Osteoblast (primary cell): ENCODE measurements around the gene TSPAN3. TPM values are rescaled to one million over a fixed set of nuclear protein-coding genes. Genes with fewer than 3 reads are reported as not detected.
A peak's percentile ranks its signal among the peaks of the same experiment; 100 is the strongest.

Source experiments
- DNase-seq: peaks from one replicate; pipeline ENCODE4 v3.0.0; 2011; ENCODE audit warnings: low spot score, mixed read lengths; ENCODE audit not compliant: insufficient read length; ENCODE audit errors: missing footprints
- H2AFZ ChIP-seq: 2 replicates; pipeline ENCODE4 v1.6.0; 2011; ENCODE audit warnings: mild to moderate bottlenecking, low read length
- H3K27ac ChIP-seq: 2 replicates; pipeline ENCODE4 v1.5.1; 2011; ENCODE audit warnings: mild to moderate bottlenecking, low read depth, low read length, moderate library complexity
- H3K27me3 ChIP-seq: 2 replicates; pipeline ENCODE4 v1.6.0; 2012; ENCODE audit warnings: mild to moderate bottlenecking, control low read depth, inconsistent platforms, low read length, moderate library complexity; ENCODE audit not compliant: insufficient read depth
- H3K36me3 ChIP-seq: 2 replicates; pipeline ENCODE4 v1.5.1; 2011; ENCODE audit warnings: mild to moderate bottlenecking, low read length, control low read depth, moderate library complexity; ENCODE audit not compliant: insufficient read depth
- H3K4me1 ChIP-seq: 2 replicates; pipeline ENCODE4 v1.5.1; 2011; ENCODE audit warnings: mild to moderate bottlenecking, low read length, control low read depth, moderate library complexity; ENCODE audit not compliant: insufficient read depth
- H3K4me2 ChIP-seq: 2 replicates; pipeline ENCODE4 v1.6.0; 2011; ENCODE audit warnings: mild to moderate bottlenecking, low read length; ENCODE audit not compliant: insufficient read depth
- H3K4me3 ChIP-seq: fragments of 200-600 bp; sonication (generic); 3 replicates; pipeline ENCODE4 v1.5.1; 2012; ENCODE audit warnings: mild to moderate bottlenecking, low read length, inconsistent platforms; ENCODE audit not compliant: insufficient read depth
- H3K79me2 ChIP-seq: 2 replicates; pipeline ENCODE4 v1.6.0; 2012; ENCODE audit warnings: mild to moderate bottlenecking, low read length, control low read depth, inconsistent platforms; ENCODE audit not compliant: insufficient read depth
- H3K9me3 ChIP-seq: 2 replicates; pipeline ENCODE4 v1.5.1; 2011; ENCODE audit warnings: low read depth, low read length, control low read depth
- H4K20me1 ChIP-seq: 2 replicates; pipeline ENCODE4 v1.6.0; 2012; ENCODE audit warnings: mild to moderate bottlenecking, low read length, control low read depth; ENCODE audit not compliant: insufficient read depth
- total RNA-seq: library from RNA; depleted of rRNA; stranded (reverse); fragments of >200 nt; gene quantifications from 2 replicates; pipeline ENCODE4 v1.2.3, GENCODE V29; 2012
- TF ChIP-seq, protein P1 (sequence below): IDR thresholded peaks from 2 replicates; pipeline ENCODE4 v1.5.1; 2011; ENCODE audit warnings: mild to moderate bottlenecking, low read depth, low read length, moderate library complexity; ENCODE audit errors: extremely low read depth

The TSPAN3 gene
- total RNA-seq, 1 donor, result 235 TPM

DNA sequence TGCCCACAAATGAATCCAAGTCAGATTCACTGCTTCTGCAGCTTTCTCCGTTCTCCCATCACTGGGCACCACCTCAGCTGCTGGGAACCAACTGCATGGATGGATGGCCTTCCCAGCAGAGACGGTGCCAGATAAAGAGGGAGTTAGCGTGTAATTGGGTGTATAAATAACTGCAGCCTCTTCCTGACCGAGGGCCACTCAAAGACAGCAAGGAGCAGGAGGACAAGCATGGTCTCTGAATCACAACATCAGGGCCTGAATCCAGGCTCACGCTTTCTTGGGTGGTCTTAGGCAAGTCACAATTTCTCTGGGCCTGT is 31.7 kb downstream of the TSPAN3 start:
- Histone ChIP-seq H3K4me1 (peaks cover 7% of the 10 kb centered on the region), H4K20me1 (no peaks in the 10 kb centered on the region), H3K4me2 (no peak overlapping the region), H3K36me3 (peaks cover 14% of the 10 kb centered on the region), H3K9me3 (no peaks in the 10 kb centered on the region), H2AFZ (no peak overlapping the region), H3K4me3 (no peak overlapping the region), H3K27me3 (no peaks in the 10 kb centered on the region), H3K27ac (no peak overlapping the region), H3K79me2 (no peaks in the 10 kb centered on the region)
- TF ChIP-seq, protein P1, sequence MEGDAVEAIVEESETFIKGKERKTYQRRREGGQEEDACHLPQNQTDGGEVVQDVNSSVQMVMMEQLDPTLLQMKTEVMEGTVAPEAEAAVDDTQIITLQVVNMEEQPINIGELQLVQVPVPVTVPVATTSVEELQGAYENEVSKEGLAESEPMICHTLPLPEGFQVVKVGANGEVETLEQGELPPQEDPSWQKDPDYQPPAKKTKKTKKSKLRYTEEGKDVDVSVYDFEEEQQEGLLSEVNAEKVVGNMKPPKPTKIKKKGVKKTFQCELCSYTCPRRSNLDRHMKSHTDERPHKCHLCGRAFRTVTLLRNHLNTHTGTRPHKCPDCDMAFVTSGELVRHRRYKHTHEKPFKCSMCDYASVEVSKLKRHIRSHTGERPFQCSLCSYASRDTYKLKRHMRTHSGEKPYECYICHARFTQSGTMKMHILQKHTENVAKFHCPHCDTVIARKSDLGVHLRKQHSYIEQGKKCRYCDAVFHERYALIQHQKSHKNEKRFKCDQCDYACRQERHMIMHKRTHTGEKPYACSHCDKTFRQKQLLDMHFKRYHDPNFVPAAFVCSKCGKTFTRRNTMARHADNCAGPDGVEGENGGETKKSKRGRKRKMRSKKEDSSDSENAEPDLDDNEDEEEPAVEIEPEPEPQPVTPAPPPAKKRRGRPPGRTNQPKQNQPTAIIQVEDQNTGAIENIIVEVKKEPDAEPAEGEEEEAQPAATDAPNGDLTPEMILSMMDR, result no peak
- DNase-seq, result no peak

DNA sequence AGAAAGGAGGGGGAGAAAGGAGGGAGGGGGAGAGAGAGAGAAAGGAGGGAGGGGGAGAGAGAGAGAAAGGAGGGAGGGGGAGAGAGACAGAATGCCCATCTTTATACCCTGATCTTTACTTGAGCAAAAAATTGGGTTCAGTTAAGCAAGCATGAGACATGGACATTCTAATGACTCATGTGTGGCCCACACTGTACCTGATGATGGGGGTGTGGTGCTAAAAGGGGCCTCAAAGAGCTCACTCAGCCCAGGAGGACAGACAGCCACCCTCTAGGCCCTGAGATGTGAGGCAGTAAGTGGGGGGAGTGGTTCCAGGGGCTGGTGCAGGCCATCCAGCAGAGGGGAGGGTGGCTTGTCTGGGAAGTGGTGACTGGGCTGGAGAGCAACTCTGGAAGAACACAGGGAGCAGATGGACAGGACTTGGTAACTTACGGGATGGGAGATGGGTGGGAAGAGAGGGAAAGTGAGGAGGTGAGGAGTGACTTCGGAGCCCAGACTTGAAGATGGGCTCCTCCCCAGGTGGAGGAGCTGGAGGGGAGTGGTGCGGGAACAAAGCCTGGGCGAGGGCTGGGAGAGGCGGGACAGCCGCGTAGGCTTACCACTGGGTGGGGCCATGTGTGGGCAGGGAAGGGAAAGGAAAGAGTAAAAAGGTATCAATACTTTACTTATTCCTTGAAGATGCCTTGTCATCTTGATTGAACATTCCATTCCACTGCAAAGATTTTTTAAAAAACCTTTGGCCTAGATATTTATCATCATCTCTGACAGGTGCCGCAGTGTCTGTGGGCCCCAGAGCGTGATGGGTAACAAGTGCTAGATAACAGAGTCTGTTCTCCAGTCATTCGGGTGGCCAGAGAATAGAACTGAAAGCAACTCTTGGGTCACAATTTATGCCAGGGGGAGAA is 32.3 kb downstream of the TSPAN3 start:
- H3K36me3 ChIP-seq, result peaks cover 10% of the 10 kb centered on the region
- no peak overlapping the region for H3K4me3 ChIP-seq
- H3K27me3 ChIP-seq, result no peaks in the 10 kb centered on the region
- no peaks in the 10 kb centered on the region for H3K79me2 ChIP-seq
- H3K4me1 ChIP-seq, result peaks cover 7% of the 10 kb centered on the region
- no peaks in the 10 kb centered on the region for H3K9me3 ChIP-seq
- no peak overlapping the region for H3K27ac ChIP-seq
- peak; percentile 66 for DNase-seq
- TF ChIP-seq, protein P1, result no peak
- H3K4me2 ChIP-seq, result no peak overlapping the region
- no peak overlapping the region for H2AFZ ChIP-seq
- no peaks in the 10 kb centered on the region for H4K20me1 ChIP-seq

GRCh38 chr15:77037388-77038209 is 33.3 kb downstream of the TSPAN3 start:
- no peak overlapping the region for H3K27ac ChIP-seq
- H3K4me1 ChIP-seq, result peaks cover 7% of the 10 kb centered on the region

More at GRCh38 chr15:77037388-77038209, 33.3 kb downstream of the TSPAN3 start:
- TF ChIP-seq, protein P1, result no peak
- Histone ChIP-seq H4K20me1 (no peaks in the 10 kb centered on the region), H3K9me3 (no peaks in the 10 kb centered on the region), H3K27me3 (no peaks in the 10 kb centered on the region), H2AFZ (no peak overlapping the region), H3K79me2 (no peaks in the 10 kb centered on the region), H3K4me3 (no peak overlapping the region), H3K4me2 (no peak overlapping the region), H3K36me3 (peaks cover 3% of the 10 kb centered on the region)
- peak; percentile 76 for DNase-seq
